NCI-H2227 (cell line): Measurements from ENCODE around the gene CCDC47.
"Not testable (repeated sequence)": the region's sequence is repeated elsewhere in the genome, so short reads cannot be mapped to it uniquely, and the experiment has no call there.

Experiments
- DNase-seq: peaks from one replicate; lab custom pipeline; 2025; ENCODE audit not compliant: unreplicated experiment; lab: John Stamatoyannopoulos, UW

The CCDC47 gene, protein sequence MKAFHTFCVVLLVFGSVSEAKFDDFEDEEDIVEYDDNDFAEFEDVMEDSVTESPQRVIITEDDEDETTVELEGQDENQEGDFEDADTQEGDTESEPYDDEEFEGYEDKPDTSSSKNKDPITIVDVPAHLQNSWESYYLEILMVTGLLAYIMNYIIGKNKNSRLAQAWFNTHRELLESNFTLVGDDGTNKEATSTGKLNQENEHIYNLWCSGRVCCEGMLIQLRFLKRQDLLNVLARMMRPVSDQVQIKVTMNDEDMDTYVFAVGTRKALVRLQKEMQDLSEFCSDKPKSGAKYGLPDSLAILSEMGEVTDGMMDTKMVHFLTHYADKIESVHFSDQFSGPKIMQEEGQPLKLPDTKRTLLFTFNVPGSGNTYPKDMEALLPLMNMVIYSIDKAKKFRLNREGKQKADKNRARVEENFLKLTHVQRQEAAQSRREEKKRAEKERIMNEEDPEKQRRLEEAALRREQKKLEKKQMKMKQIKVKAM

DNA sequence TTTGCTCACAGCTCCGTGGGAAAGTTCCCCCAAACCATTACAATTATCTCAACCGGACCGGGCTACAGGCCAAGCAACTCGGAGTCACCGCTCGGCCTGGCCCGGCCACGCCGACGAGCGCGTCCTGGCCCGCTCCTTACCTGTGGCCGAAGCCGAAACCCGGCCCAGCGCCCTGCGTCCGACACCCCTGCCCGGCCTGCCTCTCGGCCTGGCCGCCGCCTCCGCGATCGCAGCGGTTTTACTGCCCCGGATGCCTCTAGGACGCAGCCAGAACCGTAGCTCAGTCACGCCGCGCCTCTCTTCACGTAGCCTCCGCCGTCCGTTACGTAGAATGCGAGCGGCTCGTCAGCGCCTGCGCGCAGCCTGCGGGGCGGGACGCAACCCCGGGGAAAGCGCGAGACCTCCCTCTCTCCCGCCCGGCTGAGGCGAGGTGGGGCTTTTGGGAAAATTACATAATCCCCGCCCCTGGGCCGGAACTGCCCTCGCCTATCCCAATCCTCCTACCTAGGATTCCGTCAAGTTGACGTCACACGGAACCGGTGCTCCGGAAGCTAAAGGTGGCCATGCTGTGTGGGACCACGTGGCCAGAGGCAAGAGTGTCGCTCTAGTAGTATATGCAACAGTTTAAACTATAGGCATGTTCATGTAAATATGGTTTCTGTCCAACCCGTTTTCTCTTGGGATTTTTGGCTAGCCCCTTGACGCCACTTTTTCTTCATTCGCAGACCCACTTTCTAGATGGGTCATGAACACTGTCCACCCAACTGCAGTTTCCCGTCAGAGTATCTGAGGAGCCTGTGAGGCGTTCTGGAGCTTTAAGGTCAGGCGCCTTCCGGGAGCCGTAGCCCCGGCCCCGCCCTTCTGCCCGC lies at the start of gene CCDC47:
CCDC47 (minus strand) TSS at position 326 of the 869 bp plus-strand sequence. CDS start 7,422 bp downstream, outside the sequence.
- peak; percentile 100 for DNase-seq

DNA sequence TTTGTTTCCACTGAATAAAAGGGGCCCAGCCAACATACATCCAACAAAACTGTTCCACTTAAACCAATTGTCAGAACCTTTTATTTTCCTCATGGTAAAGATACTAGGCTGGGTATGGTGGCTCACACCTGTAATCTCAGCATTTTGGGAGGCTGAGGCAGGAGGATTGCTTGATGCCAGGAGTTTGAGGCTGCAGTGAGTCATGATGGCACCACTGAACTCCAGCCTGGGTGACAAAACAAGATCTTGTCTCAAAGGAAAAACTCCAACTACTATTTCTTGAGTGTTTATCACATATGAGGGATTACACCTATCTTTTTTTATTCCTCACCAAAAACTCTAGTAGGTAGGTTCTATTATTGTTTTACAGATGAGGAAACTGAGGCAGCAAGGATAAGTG lies 49.1 kb upstream of the CCDC47 start:
- DNase-seq: no peak

DNA sequence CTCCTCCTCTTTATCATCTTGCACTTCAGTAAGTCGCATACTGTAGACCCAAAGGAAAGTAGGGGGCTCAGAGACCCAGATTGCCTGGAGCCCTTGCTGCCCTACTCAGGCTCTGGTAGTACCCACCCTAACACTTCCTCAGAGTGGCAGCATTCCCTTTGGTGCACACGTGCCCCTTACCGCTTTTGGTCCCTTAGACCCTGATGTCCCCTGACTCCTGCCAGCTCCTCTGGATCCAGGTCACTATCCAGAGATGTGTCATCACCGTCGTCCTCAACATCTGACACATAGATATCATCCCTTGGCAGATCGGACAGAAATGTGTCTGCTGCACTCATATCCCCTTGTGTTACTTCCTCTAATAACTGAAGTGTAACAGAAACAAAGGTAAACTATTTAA lies 48.4 kb upstream of the CCDC47 start:
- no peak for DNase-seq

DNA sequence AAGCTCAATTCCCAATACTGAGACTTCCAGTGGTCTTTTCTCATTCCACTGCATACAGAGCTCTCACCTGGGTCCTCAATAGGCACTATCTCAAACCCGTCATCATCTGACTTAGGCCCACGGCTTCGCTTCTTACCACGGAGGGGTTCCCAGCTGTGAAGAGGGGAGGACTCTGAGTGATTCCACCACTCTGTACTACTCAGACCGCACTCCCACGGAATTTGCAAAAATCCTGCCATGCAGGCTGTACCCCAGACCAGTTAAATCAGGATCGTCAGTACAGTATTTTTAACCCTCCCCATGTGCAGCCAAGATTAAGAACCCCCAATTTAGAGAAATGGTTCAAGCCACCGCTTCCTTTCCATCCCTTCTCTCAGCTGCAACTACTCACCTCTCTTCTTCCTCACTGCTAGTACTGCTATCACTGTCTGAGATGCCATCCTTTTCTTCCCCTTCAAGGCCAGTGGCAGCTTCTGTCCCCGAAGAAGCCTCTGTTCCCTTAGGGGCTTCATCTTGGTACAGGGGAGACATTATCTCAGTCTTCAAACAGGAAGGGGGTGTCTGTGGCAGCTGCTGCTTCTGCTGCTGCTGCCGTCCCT lies 47.7 kb upstream of the CCDC47 start:
- no peak for DNase-seq

DNA sequence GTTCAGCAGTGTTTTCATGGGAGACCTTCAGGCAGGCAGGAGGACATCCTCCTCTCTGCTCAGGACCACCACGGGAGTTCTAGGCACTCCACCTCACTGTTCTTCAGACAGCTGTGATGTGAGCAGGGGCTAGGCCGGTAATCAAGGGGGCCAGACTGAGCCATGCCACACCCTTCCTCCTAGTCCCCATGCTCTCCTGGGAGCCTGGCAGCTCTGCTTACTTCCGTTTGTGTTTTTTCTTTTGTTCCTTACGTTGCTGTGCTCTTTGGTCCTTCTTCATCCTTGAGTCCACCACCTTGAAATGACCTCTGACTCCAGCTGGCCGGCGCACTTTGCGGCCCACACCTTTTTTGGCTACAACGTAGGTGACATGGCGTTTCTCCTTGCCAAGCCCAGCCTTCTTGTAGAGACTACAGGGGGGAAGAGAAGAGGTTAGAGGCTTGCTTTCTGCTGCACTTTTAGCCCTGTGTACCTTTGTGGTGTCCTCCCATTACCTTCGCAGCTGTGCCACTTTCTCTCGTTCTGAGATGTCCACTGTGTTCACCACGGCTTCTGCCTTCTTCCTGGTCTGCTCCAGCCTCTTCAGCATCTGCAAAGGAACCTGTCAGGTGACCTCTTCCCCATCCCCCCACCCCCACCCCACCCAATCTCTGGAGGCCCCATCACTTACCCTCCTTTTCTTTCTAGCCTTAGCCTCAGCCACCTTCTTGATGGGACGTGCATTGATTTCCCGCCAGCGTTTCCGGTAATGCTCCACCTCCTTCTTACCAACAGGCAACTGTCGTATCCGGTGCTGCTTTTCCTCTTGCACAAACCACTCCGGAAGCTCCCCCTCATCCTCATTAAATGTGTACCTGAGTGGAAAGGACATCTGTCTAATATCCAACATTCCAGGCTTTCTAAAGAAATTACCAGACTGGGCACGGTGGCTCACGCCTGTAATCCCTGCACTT lies 46.5 kb upstream of the CCDC47 start:
- DNase-seq: no peak

DNA sequence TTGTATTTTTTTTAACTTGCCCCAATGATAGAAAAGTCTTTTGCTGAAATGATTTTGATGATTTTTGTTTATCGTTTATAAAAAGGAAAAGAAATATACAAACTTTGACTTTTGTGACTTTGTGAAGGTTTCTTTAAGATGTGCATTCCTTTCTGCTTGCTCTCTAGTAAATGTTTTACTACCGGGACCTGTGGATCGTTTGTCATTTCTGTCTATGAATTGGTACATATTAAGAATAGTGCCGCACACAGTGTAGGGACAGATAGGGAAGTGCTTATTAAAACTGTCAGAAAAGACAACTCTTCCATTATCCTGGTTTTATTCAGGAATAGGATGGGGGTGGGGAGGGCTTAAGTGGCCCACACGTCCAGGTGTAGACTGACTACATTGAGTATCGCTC lies 45.7 kb upstream of the CCDC47 start:
- no peak for DNase-seq

DNA sequence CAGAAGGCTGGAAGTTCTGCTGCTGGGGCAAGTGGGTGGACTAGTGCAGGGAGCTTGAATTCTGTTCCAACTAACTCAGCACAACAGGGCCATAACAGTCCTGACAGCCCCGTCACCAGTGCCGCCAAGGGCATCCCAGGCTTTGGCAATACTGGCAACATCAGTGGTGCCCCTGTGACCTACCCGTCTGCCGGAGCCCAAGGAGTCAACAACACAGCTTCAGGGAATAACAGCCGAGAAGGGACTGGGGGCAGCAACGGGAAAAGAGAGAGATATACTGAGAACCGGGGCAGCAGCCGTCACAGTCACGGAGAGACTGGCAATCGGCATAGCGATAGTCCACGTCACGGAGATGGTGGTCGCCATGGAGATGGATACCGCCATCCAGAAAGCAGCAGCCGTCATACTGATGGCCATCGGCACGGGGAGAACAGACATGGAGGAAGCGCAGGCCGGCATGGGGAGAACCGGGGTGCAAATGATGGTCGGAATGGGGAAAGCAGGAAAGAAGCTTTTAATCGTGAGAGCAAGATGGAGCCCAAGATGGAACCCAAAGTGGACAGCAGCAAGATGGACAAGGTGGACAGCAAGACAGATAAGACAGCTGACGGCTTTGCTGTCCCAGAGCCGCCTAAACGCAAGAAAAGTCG lies 44.5 kb upstream of the CCDC47 start:
- no peak for DNase-seq

DNA sequence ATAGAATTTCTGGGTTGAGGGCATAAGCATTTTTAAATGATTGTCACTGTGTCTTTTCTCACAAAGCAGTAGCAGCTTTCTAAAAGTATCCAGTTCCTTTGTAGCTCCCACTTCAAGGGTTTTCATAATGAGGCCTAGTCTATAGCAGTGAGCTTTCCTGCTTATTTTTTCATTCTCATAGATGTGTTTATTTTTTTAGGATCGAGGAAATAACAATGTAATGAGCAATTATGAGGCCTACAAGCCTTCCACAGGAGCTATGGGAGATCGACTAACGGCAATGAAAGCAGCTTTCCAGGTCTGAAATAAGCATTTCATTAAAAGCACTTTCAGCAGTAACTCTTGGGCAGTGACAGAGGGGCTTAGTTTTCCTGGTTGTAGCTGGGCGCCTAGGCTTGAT lies 43.3 kb upstream of the CCDC47 start:
- DNase-seq: no peak

DNA sequence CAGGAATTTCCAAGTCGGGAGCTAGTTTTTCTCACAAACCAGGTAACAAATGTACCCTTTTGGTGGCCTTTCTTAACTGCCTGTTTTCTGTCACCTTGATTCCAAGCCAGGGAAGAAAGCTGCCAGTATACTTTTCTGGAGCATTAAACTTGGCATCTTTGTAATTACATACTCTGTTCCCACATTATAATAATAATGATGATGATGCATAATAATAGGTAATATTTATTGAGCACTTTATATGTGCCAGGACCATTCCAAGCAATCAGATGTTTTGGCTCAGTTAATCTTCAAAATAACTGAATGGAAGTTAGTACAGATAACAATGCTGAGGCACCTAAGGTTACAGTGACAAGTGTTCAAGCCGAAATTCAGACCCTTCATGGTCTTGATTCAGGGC lies 42.7 kb upstream of the CCDC47 start:
- DNase-seq: no peak

DNA sequence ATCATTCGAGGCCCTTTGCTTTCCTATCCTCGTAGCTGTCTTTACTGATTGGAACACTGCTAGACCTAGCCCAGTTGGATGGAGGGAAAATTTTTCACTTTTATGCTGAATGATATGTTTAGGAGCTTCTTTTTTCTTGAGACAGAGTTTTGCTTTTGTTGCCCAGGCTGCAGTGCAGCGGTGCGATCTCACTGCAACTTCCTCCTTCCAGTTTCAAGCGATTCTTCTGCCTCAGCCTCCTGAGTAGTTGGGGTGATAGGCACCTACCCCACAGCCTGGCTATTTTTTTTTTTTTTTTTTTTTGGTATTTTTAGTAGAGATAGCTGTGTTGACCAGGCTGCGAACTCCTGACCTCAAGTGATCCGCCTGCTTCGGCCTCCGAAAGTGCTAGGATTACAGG lies 36.6 kb upstream of the CCDC47 start:
- DNase-seq: no peak

DNA sequence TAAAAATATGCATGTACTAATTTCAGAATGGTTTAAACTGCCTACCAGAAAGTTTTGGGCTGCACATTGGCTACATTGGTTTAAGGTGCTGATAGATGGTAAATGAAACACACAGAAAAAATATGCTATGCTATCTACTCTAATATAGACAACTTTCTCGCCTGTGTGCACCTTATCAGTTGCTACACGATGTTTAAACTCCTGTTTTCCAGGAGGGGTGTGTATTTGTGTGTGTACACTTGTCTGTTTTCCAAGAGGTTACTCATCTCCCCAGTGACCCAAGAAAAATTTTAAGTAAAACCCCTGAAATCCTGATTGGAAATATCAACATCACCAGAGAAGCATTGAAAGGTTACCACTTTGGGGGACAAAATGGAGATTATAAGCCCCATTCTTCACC lies 32.2 kb upstream of the CCDC47 start:
- no peak for DNase-seq

DNA sequence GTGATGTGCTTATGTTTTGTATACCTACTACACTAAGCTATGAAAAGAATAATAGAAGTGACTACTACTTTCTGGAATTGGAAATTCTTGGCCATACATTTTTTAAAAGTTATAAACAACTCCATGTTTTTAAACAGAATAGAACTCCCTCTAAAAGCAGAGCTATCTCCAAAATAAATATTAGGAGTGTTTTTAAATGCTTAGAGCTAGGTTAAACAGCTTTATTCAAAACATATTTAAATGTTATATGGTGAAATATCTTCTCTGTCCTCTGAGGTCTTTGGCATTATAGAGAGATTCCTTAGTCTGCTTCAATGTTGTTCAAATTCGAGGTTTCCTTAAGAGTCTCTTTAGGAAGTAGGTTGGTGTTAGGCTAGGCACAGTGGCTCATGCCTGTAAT lies 30.9 kb upstream of the CCDC47 start:
- DNase-seq: no peak

DNA sequence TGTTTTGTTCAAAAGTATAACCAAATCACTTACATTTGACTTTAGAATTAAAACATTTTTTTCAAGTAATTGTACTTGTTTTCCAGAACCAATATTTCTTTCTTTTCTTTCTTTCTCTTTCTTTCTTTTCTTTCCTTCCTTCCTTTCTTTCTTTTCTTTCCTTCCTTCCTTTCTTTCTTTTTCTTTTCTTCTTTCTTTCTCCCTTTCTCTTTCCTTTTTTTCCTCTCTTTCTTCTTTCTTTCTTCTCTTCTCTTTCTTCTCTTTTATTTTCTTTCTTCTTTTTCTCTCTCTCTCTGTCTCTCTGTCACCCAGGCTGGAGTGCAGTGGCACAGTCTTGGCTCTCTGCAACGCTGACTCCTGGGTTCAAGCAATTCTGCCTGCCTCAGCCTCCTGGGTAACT lies 27.4 kb upstream of the CCDC47 start:
- no peak for DNase-seq

DNA sequence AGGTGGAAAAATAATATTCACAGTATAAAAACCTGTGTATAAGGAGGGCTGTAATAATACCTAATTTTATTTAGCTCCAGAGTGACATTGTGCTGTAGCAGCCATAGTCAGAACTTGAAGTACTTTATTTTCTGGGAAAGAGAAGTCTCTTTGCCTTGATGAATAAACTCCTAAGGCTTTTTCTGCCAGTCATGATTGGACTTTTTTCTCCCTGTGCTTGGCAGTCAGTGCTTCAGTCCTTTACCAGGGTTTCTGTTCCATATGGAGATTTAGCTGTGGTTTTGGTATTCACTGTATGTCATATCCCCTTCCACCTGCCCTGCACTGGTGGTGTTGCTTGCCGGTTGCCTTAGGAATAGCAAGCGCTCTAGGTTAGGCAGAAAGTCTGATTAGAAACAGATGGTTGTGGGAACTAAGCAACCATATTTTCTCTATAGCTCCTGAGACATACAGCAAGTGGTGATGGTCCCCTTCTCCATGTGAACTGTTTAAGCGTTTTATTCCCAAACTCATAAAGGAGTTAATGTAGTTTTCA lies 25.2 kb upstream of the CCDC47 start:
- DNase-seq: no peak

DNA sequence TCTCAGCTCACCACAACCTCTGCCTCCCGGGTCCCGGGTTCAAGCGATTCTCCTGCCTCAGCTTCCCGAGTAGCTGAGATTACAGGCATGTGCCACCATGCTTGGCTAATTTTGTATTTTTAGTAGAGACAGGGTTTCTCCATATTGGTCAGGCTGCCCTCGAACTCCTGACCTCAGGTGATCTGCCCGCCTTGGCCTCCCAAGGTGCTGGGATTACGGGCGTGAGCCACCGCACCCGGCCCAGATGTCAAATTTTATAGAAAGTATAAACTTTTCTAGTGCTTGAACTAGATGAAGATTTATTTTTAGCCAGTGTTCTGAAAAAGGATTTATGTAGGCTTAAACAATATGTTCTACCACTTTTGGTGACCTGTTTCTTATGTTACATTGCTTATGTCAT lies 23.0 kb upstream of the CCDC47 start:
- DNase-seq: not testable (repeated sequence)

DNA sequence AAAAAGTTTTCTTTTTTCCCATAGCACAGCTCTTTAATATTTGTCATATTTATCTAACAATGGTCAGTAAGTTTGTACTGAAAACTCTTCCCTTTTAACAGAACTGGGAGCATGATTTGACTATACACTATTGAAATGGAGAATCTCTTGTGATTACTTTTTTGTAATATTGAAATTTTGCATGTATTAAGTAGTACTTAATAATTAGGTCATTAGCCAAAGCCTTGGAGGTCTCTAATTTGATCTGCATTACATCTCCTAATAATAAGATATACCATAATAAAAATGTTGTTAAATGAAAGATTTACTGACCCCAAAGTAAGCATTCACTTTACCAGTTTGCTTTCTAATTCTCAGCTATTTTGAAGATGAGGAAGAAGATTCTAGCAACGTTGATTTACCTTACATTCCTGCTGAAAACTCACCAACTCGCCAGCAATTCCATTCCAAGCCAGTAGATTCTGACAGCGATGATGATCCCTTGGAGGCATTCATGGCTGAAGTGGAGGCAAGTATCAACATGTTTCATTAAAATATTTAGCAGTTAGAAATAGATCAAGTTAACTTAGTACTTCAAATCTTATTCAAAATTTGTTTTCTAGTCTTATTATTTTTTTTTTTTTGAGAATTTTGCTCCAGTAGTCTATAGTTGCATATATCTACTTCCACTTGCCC lies 18.8 kb upstream of the CCDC47 start:
- DNase-seq: no peak

DNA sequence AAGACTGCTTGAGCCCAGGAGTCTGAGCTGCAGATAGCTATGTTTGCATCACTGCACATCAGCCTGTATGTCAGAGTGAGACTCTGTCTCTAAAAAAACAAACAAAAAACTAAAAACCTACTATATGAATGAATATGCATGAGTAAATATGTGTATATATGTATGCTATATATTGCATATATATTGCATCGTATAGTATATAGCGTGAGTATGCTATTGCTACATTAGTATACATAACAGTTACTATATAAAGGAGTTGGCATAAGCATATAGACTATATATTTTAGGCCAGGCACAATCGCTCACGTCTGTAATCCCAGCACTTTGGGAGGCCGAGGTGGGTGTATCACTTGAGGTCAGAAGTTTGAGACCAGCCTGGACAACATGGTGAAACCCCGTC lies 16.7 kb upstream of the CCDC47 start:
- DNase-seq: no peak

DNA sequence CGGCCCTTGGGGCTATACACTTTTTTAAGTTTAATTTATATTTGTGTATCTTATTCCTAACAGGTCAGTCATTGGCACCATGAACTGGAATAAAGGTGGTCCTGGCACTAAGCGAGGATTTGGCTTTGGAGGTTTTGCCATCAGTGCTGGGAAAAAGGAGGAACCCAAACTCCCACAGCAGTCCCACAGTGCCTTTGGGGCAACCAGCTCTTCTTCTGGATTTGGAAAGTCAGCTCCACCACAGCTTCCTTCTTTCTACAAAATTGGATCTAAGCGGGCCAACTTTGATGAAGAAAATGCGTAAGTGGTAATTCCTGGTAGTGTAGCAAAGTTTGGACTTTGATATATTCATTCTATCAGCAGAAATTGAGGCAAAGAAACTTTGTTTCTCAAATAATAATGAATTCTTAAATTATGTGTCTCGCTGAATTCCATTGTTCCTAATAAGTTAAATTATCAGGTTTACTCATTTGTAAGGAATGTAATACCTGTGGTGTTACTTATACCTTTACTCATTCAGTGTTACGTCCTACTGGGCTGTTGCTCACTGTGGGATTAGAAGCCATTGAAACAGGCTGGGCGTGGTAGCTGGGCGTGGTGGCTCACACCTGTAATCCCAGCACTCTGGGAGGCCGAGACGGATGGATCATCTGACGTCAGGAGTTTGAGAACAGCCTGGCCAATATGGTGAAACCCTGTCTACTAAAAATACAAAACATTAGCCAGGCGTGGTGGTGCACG lies 13.7 kb upstream of the CCDC47 start:
- no peak for DNase-seq

DNA sequence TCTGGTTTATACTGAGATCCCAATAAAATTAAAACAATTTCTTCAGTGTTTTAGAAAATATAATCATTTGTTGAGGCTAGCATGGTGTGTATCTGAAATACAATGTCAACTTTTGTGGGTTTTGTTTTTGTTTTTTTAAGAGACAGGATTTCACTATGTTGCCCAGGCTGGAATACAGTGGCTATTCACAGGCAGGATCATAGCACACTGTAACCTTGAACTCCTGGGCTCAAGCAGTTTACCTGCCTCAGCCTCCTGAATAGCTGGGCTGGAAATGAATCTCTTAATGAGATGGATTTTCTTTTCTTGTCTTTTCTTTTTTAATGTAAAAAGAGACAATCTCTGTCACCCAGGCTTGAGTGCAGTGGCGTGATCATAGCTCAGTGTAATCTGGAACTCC lies 12.7 kb upstream of the CCDC47 start:
- no peak for DNase-seq
